Thyroid gland (tissue), 4 donors: Measurements from ENCODE around the gene ZBTB40. TPM values are rescaled to one million over a fixed set of nuclear protein-coding genes. Genes with fewer than 3 reads are reported as not detected.

ENCODE experiments used
- DNase-seq, 2 donors: peaks; one replicate each; pipeline ENCODE4 v3.0.0-alpha.2; 2019
- H3K27ac ChIP-seq, 3 donors: fragments of 200-600 bp; sonication (generic); 1 replicate in 2 of 3; 2 replicates in 1 of 3; pipeline ENCODE4 v1.5.1; 2016 to 2019; ENCODE audit warnings: mild to moderate bottlenecking in 1 of 3, moderate library complexity in 1 of 3
- H3K27me3 ChIP-seq: fragments of 200-600 bp; sonication (generic); one replicate; pipeline ENCODE4 v1.5.1; 2019
- H3K36me3 ChIP-seq, 2 donors: fragments of 200-600 bp; sonication (generic); one replicate each; pipeline ENCODE4 v1.5.1; 2016 to 2019
- H3K4me1 ChIP-seq, 2 donors: fragments of 200-600 bp; sonication (generic); one replicate each; pipeline ENCODE4 v1.5.1; 2017 to 2019
- H3K4me3 ChIP-seq, 3 donors: fragments of 200-600 bp; sonication (generic); replicated peaks in 1 of 3; 1 replicate in 2 of 3; 2 replicates in 1 of 3; pipeline ENCODE4 v1.5.1; 2016; ENCODE audit warnings: mild to moderate bottlenecking in 1 of 3
- H3K9me3 ChIP-seq: fragments of 200-600 bp; sonication (generic); one replicate; pipeline ENCODE4 v1.5.1; 2017
- CTCF ChIP-seq, 6 experiments: fragments of 200-600 bp in 3 of 6; fragments of 450-650 bp in 3 of 6; sonication (generic) in 3 of 6; IDR thresholded peaks; one replicate each; pipeline ENCODE4 v1.5.1; 2016 to 2019; ENCODE audit warnings: antibody characterized with exemption in 6 of 6, mild to moderate bottlenecking in 2 of 6, inconsistent platforms in 1 of 6, moderate library complexity in 1 of 6
- POLR2A ChIP-seq, 2 donors: fragments of 450-650 bp; IDR thresholded peaks; one replicate each; pipeline ENCODE4 v1.6.1; 2017; ENCODE audit warnings: antibody characterized with exemption in 2 of 2, mild to moderate bottlenecking in 2 of 2, moderate library complexity in 1 of 2
- WGBS, 2 donors: methylation state at CpG; one replicate each; pipeline ENCODE4 v1.1.5; 2017; 5-methylcytosine and 5-hydroxymethylcytosine counted together
- intact Hi-C: fragments of 100-400 bp; cut with DNase I; formaldehyde crosslinking; loops from one replicate; pipeline ENCODE4 v1.15.1; 2023
- total RNA-seq, 4 donors: library from RNA; depleted of rRNA; stranded (reverse); fragments of >200 nt; gene quantifications; one replicate each; pipeline ENCODE4 v1.2.3, GENCODE V29; 2016

Gene ZBTB40
- total RNA-seq, 4 donors from 2014 or later, result 18.7 to 30.1 (median 23.8) TPM

GRCh38 chr1:22440582-22440981, 11.1 kb upstream of the ZBTB40 start:
- no peak for DNase-seq
- Histone ChIP-seq H3K27me3 (no peaks in the 10 kb centered on the region), H3K27ac (no peak overlapping the region), H3K36me3 (no peaks in the 10 kb centered on the region), H3K4me1 (peaks cover 0 to 4% of the 10 kb centered on the region in 2 donors), H3K9me3 (no peaks in the 10 kb centered on the region), H3K4me3 (no peak overlapping the region)
- TF ChIP-seq POLR2A (IDR thresholded peaks at IDR 0.05) (no peak), CTCF (IDR thresholded peaks at IDR 0.05) (no peak)
- intact Hi-C loops, result no loop called here

- H3K9me3 ChIP-seq, result no peaks in the 10 kb centered on the region
- WGBS, 2 donors, result 50 to 63% methylated on average over 5 of the region's 5 CpGs
- intact Hi-C loops, result no loop called here
- H3K27me3 ChIP-seq, result no peaks in the 10 kb centered on the region
- peaks cover 0 to 4% of the 10 kb centered on the region in 2 donors for H3K4me1 ChIP-seq
- no peak for TF ChIP-seq CTCF (IDR thresholded peaks at IDR 0.05)
- no peak for TF ChIP-seq POLR2A (IDR thresholded peaks at IDR 0.05)
- no peak overlapping the region for H3K4me3 ChIP-seq
- no peak overlapping the region for H3K27ac ChIP-seq
- no peaks in the 10 kb centered on the region for H3K36me3 ChIP-seq
- DNase-seq, result no peak
Observed at GRCh38 chr1:22442212-22442894, 9.3 kb upstream of the ZBTB40 start.

- intact Hi-C loops, result no loop called here
- Histone ChIP-seq H3K4me1 (peaks cover 0 to 4% of the 10 kb centered on the region in 2 donors), H3K9me3 (no peaks in the 10 kb centered on the region), H3K27ac (no peak overlapping the region), H3K4me3 (no peak overlapping the region), H3K27me3 (no peaks in the 10 kb centered on the region), H3K36me3 (no peaks in the 10 kb centered on the region)
- WGBS, 2 donors, result 48 to 60% methylated on average over 4 of the region's 4 CpGs
- DNase-seq, result no peak
- TF ChIP-seq POLR2A (IDR thresholded peaks at IDR 0.05) (no peak), CTCF (IDR thresholded peaks at IDR 0.05) (no peak)
Observed at GRCh38 chr1:22443332-22443731, 8.3 kb upstream of the ZBTB40 start.

- Histone ChIP-seq H3K9me3 (no peaks in the 10 kb centered on the region), H3K27me3 (no peaks in the 10 kb centered on the region), H3K4me3 (no peak overlapping the region), H3K4me1 (peaks cover 0 to 4% of the 10 kb centered on the region in 2 donors), H3K27ac (no peak overlapping the region), H3K36me3 (no peaks in the 10 kb centered on the region)
- TF ChIP-seq CTCF (IDR thresholded peaks at IDR 0.05) (no peak), POLR2A (IDR thresholded peaks at IDR 0.05) (no peak)
- intact Hi-C loops, result no loop called here
- WGBS, 2 donors, result 88 to 97% methylated on average over 2 of the region's 2 CpGs
- DNase-seq, result no peak
Observed at GRCh38 chr1:22444856-22445255, 6.8 kb upstream of the ZBTB40 start.

GRCh38 chr1:22447621-22448111, 4.0 kb upstream of the ZBTB40 start:
- 57 to 73% methylated on average over 4 to 6 of the region's 6 CpGs for WGBS, 2 donors
- Histone ChIP-seq H3K36me3 (no peaks in the 10 kb centered on the region), H3K27me3 (no peaks in the 10 kb centered on the region), H3K9me3 (no peaks in the 10 kb centered on the region), H3K4me3 (no peak overlapping the region), H3K4me1 (peaks cover 0 to 5% of the 10 kb centered on the region in 2 donors), H3K27ac (no peak overlapping the region)
- no peak for DNase-seq
- no peak for TF ChIP-seq POLR2A (IDR thresholded peaks at IDR 0.05)
- TF ChIP-seq CTCF (IDR thresholded peaks at IDR 0.05), result no peak
- intact Hi-C loops, result no loop called here
